Choroid plexus epithelial cell (primary cell): ENCODE results near the gene STK16.

Source experiments
- DNase-seq: peaks from one replicate; pipeline ENCODE4 v3.0.0-alpha.2; 2010; ENCODE audit warnings: low read depth
- H3K4me3 ChIP-seq: 2 replicates; pipeline ENCODE4 v1.5.1; 2011; ENCODE audit warnings: low read depth, mild to moderate bottlenecking, control low read depth, low read length, moderate library complexity
- CTCF ChIP-seq: conservative IDR thresholded peaks from 2 replicates; pipeline ENCODE4 v1.5.1; 2011; ENCODE audit warnings: low read depth, mild to moderate bottlenecking, control low read depth, inconsistent platforms, low read length, moderate library complexity

STK16 gene

DNA sequence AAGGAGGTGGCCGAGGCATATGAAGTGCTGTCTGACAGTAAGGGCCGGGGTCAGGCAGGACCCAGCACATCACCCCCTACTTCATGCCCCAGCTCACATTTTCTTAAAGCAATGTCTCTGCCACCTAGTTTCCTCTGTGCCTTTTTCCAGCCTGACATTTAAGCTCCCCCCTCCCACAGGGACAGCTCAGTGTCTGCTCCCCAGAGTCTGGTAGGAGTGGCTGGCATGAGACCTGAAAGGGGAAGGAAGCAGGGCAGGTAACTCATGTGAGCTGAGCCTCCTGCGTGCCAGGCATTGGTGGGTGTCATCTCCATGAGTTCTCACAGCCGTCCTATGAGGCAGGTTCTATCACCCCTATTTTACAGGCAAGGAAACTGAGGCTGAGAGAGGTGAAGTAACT lies 35.4 kb downstream of the STK16 start:
- TF ChIP-seq CTCF, result no peak
- DNase-seq, result no peak
- H3K4me3 ChIP-seq, result no peak overlapping the region

DNA sequence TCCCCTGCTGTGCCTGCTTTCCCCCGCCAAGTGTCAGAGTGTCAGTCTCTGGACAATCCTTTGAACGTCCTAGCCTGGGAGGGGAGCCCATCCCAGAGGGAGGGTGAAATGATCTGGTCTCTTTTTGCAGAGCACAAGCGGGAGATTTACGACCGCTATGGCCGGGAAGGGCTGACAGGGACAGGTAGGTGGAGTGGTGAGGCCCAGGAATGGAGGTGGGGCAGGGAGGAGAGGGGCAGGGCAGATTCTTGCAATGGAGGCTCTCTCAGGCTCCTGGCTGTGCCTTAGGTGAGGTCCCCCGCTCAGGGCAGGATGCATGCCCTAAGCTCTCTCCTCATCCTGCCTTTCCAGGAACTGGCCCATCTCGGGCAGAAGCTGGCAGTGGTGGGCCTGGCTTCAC lies 36.3 kb downstream of the STK16 start:
- no peak overlapping the region for H3K4me3 ChIP-seq
- TF ChIP-seq CTCF, result no peak
- DNase-seq, result no peak

GRCh38 chr2:219282375-219282774 lies 37.1 kb downstream of the STK16 start:
- TF ChIP-seq CTCF, result no peak
- H3K4me3 ChIP-seq, result no peak overlapping the region
- DNase-seq, result no peak

GRCh38 chr2:219282943-219283581 lies 37.8 kb downstream of the STK16 start:
- no peak for TF ChIP-seq CTCF

GRCh38 chr2:219284501-219285372 lies 39.5 kb downstream of the STK16 start:
- TF ChIP-seq CTCF, result no peak
- DNase-seq, result no peak
- H3K4me3 ChIP-seq, result no peak overlapping the region

More at GRCh38 chr2:219282943-219283581, 37.8 kb downstream of the STK16 start:
- no peak overlapping the region for H3K4me3 ChIP-seq
- DNase-seq, result no peak

GRCh38 chr2:219285373-219285735 lies 40.1 kb downstream of the STK16 start:
- no peak overlapping the region for H3K4me3 ChIP-seq
- no peak for DNase-seq

More at GRCh38 chr2:219285373-219285735, 40.1 kb downstream of the STK16 start:
- no peak for TF ChIP-seq CTCF
